Embryonic facial prominence (tissue), 1 donor: ENCODE data around the gene SFXN3.
"Not testable (repeated sequence)": the region's sequence is repeated elsewhere in the genome, so short reads cannot be mapped to it uniquely, and the experiment has no call there.

ENCODE experiments used
- DNase-seq: peaks from one replicate; pipeline ENCODE4 v3.0.0-alpha.2; 2016; ENCODE audit errors: extremely low spot score

Gene SFXN3

DNA sequence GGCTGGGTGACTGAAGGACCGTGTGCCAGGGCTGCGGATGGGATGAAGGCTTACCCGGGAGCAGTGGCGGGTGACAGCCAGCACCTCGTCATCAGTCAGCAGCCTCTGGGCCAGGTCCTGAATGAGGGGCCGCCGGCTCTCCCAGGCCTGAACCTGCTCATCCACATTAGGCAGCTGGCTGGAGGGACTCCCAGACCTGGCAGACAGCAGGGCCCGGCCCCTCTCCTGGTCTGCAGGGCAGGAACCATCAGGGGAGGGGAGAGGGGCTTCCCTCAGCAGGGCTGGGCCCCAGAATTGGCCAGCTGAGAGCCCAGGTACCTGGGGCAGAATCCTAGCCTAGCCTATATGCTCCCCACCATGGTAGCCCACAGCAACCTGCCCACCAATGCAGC lies 15.5 kb upstream of the SFXN3 start:
- DNase-seq, result no peak

DNA sequence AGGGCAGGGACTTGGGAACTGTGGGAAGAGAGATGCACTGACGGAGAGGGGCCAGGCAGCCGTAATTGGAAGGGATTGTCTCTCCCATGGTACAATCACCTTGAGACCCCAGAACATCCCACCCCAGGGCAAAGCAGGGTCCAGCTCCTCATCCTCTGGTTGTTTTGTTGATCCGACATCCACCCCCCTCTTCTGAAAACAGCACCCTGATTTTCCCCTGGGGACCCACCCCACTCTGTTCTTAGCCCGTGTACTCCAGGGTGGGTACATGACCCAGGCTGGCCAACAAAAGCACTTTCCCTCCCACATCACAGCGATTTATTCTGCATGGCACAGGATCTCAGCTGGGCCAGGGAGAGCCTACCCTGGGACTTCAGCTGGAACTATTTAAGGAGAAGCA lies 14.2 kb upstream of the SFXN3 start:
- no peak for DNase-seq

DNA sequence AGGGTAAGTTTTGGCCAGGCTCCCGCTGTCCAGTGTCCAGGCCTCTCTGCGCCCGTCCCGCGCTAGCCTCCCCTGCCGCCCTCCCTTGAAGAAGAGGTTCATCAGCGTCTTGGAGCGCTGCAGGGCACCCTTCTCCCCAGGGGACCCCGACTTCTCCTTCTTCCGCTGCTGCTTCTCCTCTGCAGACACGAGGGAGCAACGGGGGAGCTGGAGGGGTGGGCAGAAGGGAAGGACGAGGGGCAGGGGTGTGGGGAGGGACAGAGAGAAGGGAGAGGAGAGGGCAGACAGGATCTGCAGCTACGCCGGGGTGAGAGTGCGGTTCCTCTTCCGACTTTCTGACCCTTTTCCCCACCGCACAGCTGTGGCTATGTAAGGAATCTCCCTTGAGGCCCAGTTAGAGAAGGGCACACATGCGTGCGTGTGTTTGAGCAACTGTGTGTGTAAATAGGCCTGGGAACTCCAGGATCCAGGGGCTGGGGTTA lies 12.9 kb upstream of the SFXN3 start:
- no peak for DNase-seq

- no peak for DNase-seq
Observed at GRCh38 chr10:101018600-101019439, 12.2 kb upstream of the SFXN3 start.

- no peak for DNase-seq
Observed at GRCh38 chr10:101019440-101019703, 11.7 kb upstream of the SFXN3 start.

DNA sequence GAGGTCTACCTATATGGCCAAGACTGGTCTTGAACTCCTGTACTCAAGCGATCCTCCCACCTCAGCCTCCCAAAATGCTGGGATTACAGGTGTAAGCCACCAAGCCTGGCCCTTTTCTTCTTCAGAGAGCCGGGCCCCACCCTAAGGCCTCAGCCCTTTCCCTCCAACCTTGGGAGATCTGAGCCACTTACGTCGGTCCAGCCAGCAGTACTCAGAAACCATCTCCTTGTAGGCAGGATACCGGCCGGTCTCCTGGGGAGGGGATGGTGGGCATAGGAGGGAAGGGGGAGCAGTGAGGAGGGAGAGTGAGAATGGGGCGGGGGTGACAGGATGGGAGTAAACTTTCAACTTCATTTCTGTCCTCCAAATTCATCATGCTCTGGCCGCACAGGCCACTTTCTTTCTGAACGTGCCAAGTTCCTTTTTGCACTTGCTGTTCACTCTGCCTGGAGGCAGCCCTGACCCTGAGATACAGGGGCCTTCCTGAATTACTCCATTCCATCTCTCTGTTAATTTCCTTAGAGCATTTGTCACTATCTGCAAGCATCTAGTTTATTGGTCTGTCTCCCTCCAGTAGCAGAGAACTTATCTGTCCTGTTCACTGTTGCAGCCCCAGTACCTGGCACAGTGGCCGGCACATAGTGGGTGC lies 10.5 kb upstream of the SFXN3 start:
- DNase-seq, result no peak

DNA sequence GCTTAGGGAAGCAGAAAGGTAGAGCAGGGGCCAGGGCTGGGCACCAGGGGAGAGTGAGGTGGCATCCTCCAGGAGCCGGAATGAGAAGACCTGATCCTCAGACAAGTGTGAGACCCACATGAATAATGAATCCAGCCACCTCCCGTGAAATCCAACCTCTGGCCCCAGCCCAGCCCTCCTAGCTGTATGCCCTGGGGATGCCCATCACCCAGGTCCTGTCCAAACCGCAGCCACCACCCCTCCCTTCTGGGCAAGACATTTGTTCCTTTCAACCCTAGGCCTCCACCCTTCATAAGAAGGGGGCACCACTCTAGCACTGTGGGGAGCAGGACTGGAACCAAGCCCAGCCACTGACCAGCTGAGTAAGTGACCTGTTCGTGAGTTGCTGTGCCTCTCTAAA lies 9.8 kb upstream of the SFXN3 start:
- DNase-seq, result no peak

GRCh38 chr10:101021692-101022251 lies 9.3 kb upstream of the SFXN3 start:
- DNase-seq, result no peak

DNA sequence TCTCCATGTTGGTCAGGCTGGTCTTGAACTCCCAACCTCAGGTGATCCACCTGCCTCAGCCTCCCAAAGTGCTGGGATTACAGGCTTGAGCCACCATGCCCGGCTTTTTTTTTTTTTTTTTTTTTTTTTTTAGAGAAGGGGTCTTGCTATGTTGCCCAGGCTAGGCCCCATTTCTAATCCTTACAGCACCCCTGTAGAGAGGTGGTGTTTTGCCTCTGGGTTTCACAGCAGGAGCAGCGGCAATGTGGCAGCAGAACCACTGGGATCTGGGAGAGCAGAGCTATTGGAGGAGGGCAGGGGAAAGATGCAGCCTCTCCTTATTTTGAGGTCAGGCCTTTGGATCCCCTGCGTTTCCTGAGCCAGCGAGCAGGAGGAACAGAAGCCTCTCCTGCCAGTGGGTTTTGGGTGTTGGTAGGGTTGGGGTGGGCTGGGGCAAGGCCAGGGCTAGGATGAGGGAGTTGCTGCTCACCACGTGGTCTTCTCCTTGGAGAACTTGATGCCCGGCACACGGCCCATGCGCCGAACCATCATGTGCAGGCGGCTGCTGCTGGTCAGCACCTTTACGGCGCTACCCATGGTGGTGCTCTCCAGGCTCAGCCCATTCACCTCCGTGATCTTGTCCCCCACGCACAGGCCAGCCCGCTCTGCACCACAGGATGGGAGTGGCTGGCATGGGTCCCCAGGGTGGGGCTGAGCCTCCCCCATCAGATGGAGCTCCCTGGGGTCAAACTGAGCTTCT lies 7.9 kb upstream of the SFXN3 start:
- no peak for DNase-seq

GRCh38 chr10:101027106-101027720 lies 3.8 kb upstream of the SFXN3 start:
- DNase-seq, result no peak

- no peak for DNase-seq
Observed at GRCh38 chr10:101028446-101029337, 2.3 kb upstream of the SFXN3 start.

- DNase-seq, result no peak
Observed at GRCh38 chr10:101029520-101030295, 1.3 kb upstream of the SFXN3 start.

- no peak for DNase-seq
Observed at GRCh38 chr10:101030496-101031127, 422 bp upstream of the SFXN3 start.

GRCh38 chr10:101031796-101032636 lies 982 bp downstream of the SFXN3 start:
- peak; percentile 66 for DNase-seq

DNA sequence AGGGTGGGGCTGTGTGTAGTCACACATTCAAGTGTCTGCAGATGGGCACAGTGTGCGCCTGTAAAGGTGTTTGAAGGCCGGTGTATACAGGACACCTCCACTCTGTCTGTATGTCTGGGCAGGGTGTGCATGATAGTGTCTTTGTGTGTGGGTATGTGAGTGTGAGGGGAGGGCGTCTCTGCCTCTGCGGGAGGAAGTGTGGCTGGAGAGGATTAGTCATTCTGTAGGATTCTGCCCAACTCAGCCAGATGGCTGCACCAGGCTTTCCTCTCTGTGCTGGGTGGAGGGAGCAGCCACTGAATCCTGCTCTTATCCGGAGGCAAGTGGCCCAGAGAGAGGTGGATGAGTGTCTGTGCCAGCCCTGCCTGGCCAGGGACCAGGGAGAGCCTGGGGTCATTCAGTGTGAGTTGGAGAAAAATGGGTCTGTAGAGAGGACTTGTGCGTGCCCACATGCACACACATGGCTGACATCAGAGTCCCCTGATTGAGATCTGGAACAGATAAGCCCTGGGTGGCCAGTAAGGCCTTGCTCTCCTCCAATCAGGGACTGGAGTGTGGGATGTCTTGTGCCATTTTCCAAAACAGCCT lies 1.7 kb downstream of the SFXN3 start:
- DNase-seq, result no peak

DNA sequence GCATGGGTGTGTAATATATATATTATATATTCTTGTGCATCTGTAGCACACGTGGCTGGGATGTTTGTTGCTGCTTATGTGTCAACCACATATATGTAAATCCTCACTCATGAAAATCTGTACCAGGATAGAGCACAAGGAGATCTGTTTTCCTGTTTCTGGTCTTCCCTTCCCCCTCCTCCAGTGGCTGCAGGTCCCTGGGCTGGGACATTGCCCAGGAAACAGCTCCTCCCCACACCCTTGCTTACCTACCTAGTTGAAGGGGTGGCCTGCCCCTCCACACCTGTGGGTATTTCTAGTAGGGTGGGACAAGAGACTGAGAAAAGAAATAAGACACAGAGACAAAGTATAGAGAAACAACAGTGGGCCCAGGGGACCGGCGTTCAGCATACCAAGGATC lies 2.2 kb downstream of the SFXN3 start:
- DNase-seq, result no peak

DNA sequence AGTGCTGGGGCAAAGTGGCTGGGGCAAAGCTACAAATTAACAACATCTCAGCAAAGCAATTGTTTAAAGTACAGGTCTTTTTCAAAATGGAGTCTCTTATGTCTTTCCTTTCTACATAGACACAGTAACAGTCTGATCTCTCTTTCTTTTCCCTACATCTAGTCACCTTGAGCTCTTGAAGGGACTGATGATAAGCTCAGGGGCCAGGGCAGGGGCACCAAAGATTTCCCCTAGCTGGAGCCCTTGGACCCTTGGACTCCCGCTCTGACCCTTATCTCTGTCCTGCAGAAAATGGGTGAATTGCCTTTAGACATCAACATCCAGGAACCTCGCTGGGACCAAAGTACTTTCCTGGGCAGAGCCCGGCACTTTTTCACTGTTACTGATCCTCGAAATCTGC lies 3.4 kb downstream of the SFXN3 start:
- DNase-seq, result not testable (repeated sequence)

GRCh38 chr10:101035314-101035713 lies 4.3 kb downstream of the SFXN3 start:
- DNase-seq, result no peak
